GM13977 (cell line): ENCODE results near the gene LRRFIP2.

Experiments used
- DNase-seq: peaks from one replicate; pipeline ENCODE4 v3.0.0; 2012; ENCODE audit warnings: low spot score
- CTCF ChIP-seq: IDR thresholded peaks from 2 replicates; pipeline ENCODE4 v1.5.1; 2012; ENCODE audit warnings: mild to moderate bottlenecking, control low read depth; ENCODE audit not compliant: insufficient read depth; ENCODE audit errors: extremely low read depth, missing control alignments
- in situ Hi-C: fragments of 300-500 bp; cut with MboI; formaldehyde crosslinking; loops from one replicate; pipeline ENCODE4 v1.12.0; 2022; ENCODE audit warnings: low sequenced_read_pairs, low pct_unique_long_range_greater_than_20kb, mixed read lengths, inconsistent platforms; ENCODE audit not compliant: unreplicated experiment

The LRRFIP2 gene

GRCh38 chr3:37082317-37082716 is 92.1 kb downstream of the LRRFIP2 start:
- no peak for DNase-seq
- no peak for TF ChIP-seq CTCF
- in situ Hi-C loops: no loop called here

GRCh38 chr3:37075955-37076354 is 98.4 kb downstream of the LRRFIP2 start:
- in situ Hi-C loops: no loop called here
- TF ChIP-seq CTCF: no peak
- DNase-seq: no peak

DNA sequence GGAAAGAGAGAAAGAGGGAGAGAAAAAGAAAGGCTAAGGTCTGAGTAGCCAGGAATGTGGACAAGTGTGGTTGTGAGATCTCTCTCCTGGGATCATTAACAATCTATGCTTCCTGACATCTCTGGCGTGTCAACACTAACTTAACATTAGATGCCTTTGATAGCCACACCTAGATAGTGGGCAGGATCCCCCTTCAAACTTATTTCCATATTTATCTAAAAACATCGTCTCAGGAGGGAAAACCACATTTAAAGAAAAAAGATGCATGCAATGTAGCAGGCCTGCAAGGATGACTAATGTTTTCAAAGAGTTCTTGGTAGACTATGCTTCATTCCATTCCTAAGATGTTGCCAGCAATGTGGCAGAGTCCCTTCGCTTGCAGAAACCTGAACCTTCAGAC is 100.2 kb downstream of the LRRFIP2 start:
- DNase-seq: no peak
- in situ Hi-C loops: no loop called here
- TF ChIP-seq CTCF: no peak

DNA sequence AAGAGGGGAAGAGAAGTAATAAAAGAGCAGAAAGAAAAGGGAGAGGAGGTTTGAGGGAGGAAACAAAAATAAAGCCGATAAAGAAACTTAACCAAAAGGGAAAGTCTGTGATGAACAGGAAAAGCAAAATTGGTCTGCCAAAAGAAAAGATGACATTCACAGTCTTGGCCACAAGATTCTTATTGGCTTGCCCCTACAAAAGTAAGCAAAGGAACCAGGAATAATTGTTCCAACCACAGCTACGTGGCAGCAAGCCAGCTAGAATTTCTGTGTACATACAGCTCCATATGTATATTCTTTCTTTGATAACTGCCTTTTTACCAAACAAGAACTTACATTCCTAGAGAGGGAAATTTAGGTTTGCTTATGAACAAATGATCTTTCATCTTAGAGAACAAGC is 101.5 kb downstream of the LRRFIP2 start:
- no peak for TF ChIP-seq CTCF
- in situ Hi-C loops: no loop called here
- DNase-seq: no peak

GRCh38 chr3:37071921-37072320 is 102.5 kb downstream of the LRRFIP2 start:
- no peak for TF ChIP-seq CTCF
- in situ Hi-C loops: no loop called here
- no peak for DNase-seq

GRCh38 chr3:37068031-37068430 is 106.4 kb downstream of the LRRFIP2 start:
- in situ Hi-C loops: no loop called here
- no peak for DNase-seq
- TF ChIP-seq CTCF: no peak

GRCh38 chr3:37067577-37067976 is 106.8 kb downstream of the LRRFIP2 start:
- DNase-seq: no peak
- in situ Hi-C loops: no loop called here
- TF ChIP-seq CTCF: no peak
